Thyroid gland (tissue), 4 donors: ENCODE data around the gene MYZAP.

Source experiments
- CTCF ChIP-seq, 6 experiments: fragments of 200-600 bp in 3 of 6; fragments of 450-650 bp in 3 of 6; sonication (generic) in 3 of 6; IDR thresholded peaks; one replicate each; pipeline ENCODE4 v1.5.1; 2016 to 2019; ENCODE audit warnings: antibody characterized with exemption in 6 of 6, mild to moderate bottlenecking in 2 of 6, inconsistent platforms in 1 of 6, moderate library complexity in 1 of 6
- POLR2A ChIP-seq, 2 donors: fragments of 450-650 bp; IDR thresholded peaks; one replicate each; pipeline ENCODE4 v1.6.1; 2017; ENCODE audit warnings: antibody characterized with exemption in 2 of 2, mild to moderate bottlenecking in 2 of 2, moderate library complexity in 1 of 2

DNA sequence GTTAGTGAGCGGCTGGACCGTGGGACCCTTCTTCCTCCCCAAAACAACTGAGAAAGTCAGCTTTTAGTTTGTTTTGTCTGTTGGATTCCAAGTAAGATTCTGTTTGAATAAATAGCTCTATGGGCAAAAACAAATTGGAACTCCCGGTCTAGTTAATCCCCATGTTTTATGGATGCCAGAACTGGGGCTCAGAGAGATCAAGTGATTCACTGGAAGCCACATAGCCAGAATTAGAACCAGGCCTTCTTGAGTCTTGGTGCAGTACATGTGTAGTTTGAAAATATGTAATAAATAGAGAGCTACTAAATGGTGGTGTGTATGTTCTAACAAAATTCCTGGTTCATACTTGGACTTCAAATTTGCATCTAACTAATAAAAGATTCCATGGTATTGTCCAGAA is 85.5 kb downstream of the MYZAP start:
- no peak for TF ChIP-seq CTCF (IDR thresholded peaks at IDR 0.05)
- TF ChIP-seq POLR2A (IDR thresholded peaks at IDR 0.05), result no peak
